ENCODE measurements around the gene CNOT6. TPM values are rescaled to one million over a fixed set of nuclear protein-coding genes. Genes with fewer than 3 reads are reported as not detected.

Gene CNOT6
- total RNA-seq, 4 donors from 2014 or later, result 14.0 to 21.0 (median 17.2) TPM

DNA sequence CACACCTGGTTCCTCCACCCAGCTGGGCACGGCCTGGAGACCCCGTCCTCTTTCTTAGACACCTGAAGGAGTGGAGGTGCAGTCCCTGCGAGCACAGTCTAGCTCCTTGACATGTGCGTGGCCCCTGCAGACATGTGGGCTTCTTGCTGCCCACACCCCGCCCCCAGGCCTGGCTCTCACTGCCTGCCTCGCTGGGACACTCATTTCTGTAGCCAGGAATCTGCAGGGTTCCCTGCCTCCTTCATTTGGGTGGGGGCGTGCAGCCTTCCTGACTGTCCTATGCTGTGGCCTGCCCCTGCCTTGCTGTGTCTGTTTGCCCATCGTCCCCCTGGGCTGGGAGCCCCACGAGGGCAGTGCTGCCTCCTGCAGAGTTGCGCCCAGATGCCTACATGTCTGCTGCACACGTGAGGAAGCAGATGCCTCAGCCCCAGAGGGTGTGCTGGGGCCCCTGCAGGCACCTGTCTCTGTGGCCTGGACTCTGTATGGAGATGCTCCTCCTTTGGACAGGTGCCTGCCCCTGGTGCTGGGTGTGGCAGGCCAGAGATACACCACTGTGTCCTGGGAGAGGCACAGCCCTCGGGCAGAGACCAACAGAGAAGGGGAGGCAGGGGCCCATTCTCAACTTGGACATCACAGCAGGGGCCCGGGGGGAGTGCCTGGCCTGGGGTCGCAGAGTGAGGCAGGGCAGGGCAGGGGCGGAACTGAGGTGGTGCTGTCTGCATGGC is 132.6 kb downstream of the CNOT6 start:
- intact Hi-C loops (cut with DNase I), result no loop called here
- no peaks in the 10 kb centered on the region for H3K4me1 ChIP-seq
- H3K27me3 ChIP-seq, result no peaks in the 10 kb centered on the region
- TF ChIP-seq POLR2A (IDR thresholded peaks at IDR 0.05), result no peak
- TF ChIP-seq CTCF (IDR thresholded peaks at IDR 0.05), result no peak
- no peak overlapping the region for H3K27ac ChIP-seq
- WGBS, 2 donors, result 80 to 87% methylated on average over 9 of the region's 15 CpGs
- H3K4me3 ChIP-seq (replicated peaks in 1 of 3), result no peak overlapping the region
- no peaks in the 10 kb centered on the region for H3K36me3 ChIP-seq
- H3K9me3 ChIP-seq, result no peaks in the 10 kb centered on the region
- DNase-seq, result no peak

- no peaks in the 10 kb centered on the region for H3K36me3 ChIP-seq
- no peak overlapping the region for H3K4me3 ChIP-seq (replicated peaks in 1 of 3)
- H3K27ac ChIP-seq, result no peak overlapping the region
- intact Hi-C loops (cut with DNase I), result no loop called here
- H3K9me3 ChIP-seq, result no peaks in the 10 kb centered on the region
- TF ChIP-seq CTCF (IDR thresholded peaks at IDR 0.05), result no peak
- no peak for TF ChIP-seq POLR2A (IDR thresholded peaks at IDR 0.05)
- no peak for DNase-seq
- H3K27me3 ChIP-seq, result no peaks in the 10 kb centered on the region
- WGBS, 2 donors, result 75 to 95% methylated on average over 5 to 8 of the region's 12 CpGs
- no peaks in the 10 kb centered on the region for H3K4me1 ChIP-seq
These were observed 133.4 kb downstream of the CNOT6 start for GRCh38 chr5:180627386-180628120.

Small RNA genes within 50 kb of the gene (small RNA-seq; reads per million reads assigned to genes)
- gene RNU6-525P, result not detected

Other genes with a start within 250 kb of the CNOT6 start
- gene MAPK9, start 202.3 kb upstream of the CNOT6 start, total RNA-seq, result 10 to 100 TPM; 48.1 to 70.0 (median 54.2) TPM
- gene GFPT2, start 141.0 kb upstream of the CNOT6 start, total RNA-seq, result 10 to 100 TPM in 2 of 4 donors, 1 to 10 TPM in 2; 8.2 to 26.6 (median 11.1) TPM
- 1 to 10 TPM in 3 of 4 donors, not detected in 1; 1.0 to 8.1 (median 3.5) TPM for gene SCGB3A1, start 97.1 kb downstream of the CNOT6 start, total RNA-seq
- gene FLT4, start 155.2 kb downstream of the CNOT6 start, total RNA-seq, result 10 to 100 TPM; 52.8 to 90.9 (median 66.8) TPM
- gene OR2Y1, start 245.7 kb downstream of the CNOT6 start, total RNA-seq, result not detected

All from thyroid gland (tissue), 4 donors.